B cell (primary cell): Measurements from ENCODE around the gene NHS. TPM values are rescaled to one million over a fixed set of nuclear protein-coding genes. Genes with fewer than 3 reads are reported as not detected.

Source experiments
- ATAC-seq: fragments of 200-7000 bp; cut with Tn5 transposase; one replicate; pipeline ENCODE4 v1.10.0; 2021; ENCODE audit warnings: low read depth, mild to moderate bottlenecking, moderate number of reproducible peaks, moderate library complexity
- CTCF ChIA-PET: fragments of 350-600 bp; sonication (Branson Sonifier 250); formaldehyde crosslinking; loops from one replicate; lab custom pipeline; 2021; ENCODE audit warnings: antibody characterized with exemption, inconsistent platforms; lab: Charles Lee
- POLR2A ChIA-PET: fragments of 350-600 bp; sonication (Branson Sonifier 250); formaldehyde crosslinking; loops from one replicate; lab custom pipeline; 2021; ENCODE audit warnings: antibody characterized with exemption; lab: Charles Lee
- DNase-seq: peaks from one replicate; pipeline ENCODE4 v3.0.0; 2013
- H2AFZ ChIP-seq: 2 replicates; pipeline ENCODE4 v1.6.1; 2012; ENCODE audit warnings: mild to moderate bottlenecking, low read depth, low read length; ENCODE audit not compliant: insufficient read depth, poor library complexity, severe bottlenecking
- H3K27ac ChIP-seq, 2 donors: 1 replicate in 1 of 2; 2 replicates in 1 of 2; pipeline ENCODE4 v1.5.1; 2012 to 2013; ENCODE audit warnings: low read length in 2 of 2, mild to moderate bottlenecking in 2 of 2, moderate library complexity in 1 of 2
- H3K27me3 ChIP-seq, 4 experiments: fragments of 200-600 bp in 1 of 4; sonication (generic) in 1 of 4; replicated peaks in 1 of 4; 1 replicate in 2 of 4; 2 replicates in 2 of 4; pipeline versions ENCODE4 v1.6.1 to v1.7.0; 2013 to 2016; ENCODE audit warnings: low read length in 3 of 4, mild to moderate bottlenecking in 2 of 4, mixed read lengths in 1 of 4, moderate library complexity in 1 of 4; ENCODE audit not compliant: insufficient read depth in 4 of 4, control insufficient read depth in 3 of 4; ENCODE audit errors: control extremely low read depth in 1 of 4
- H3K36me3 ChIP-seq, 2 experiments: replicated peaks in 1 of 2; 1 replicate in 1 of 2; 2 replicates in 1 of 2; pipeline versions ENCODE4 v1.6.1 to v1.7.1; 2013; ENCODE audit warnings: low read length in 1 of 2; ENCODE audit not compliant: insufficient read depth in 2 of 2, control insufficient read depth in 1 of 2; ENCODE audit errors: control extremely low read depth in 1 of 2, extremely low read depth in 1 of 2
- H3K4me1 ChIP-seq, 2 donors: fragments of 200-600 bp in 1 of 2; sonication (generic) in 1 of 2; 1 replicate in 1 of 2; 2 replicates in 1 of 2; pipeline versions ENCODE4 v1.5.1 to v1.6.1; 2013 to 2017; ENCODE audit warnings: low read length in 2 of 2; ENCODE audit not compliant: control insufficient read depth in 2 of 2, insufficient read depth in 2 of 2
- H3K4me2 ChIP-seq: replicated peaks from 2 replicates; pipeline ENCODE3; 2012; ENCODE audit warnings: mild to moderate bottlenecking, low read depth, low read length; ENCODE audit not compliant: poor library complexity, severe bottlenecking
- H3K4me3 ChIP-seq, 5 experiments: fragments of 200-600 bp in 1 of 5; sonication (generic) in 1 of 5; 1 replicate in 3 of 5; 2 replicates in 2 of 5; pipeline versions ENCODE4 v1.5.1 to v1.7.0; 2011 to 2016; ENCODE audit warnings: low read length in 4 of 5, mild to moderate bottlenecking in 4 of 5, low read depth in 2 of 5, control low read depth in 1 of 5, moderate library complexity in 1 of 5; ENCODE audit not compliant: insufficient read depth in 1 of 5; ENCODE audit errors: control extremely low read depth in 1 of 5, extremely low read depth in 1 of 5
- H3K79me2 ChIP-seq: fragments of 200-600 bp; sonication (generic); one replicate; pipeline ENCODE4 v1.6.0; 2016; ENCODE audit warnings: low read length; ENCODE audit not compliant: control insufficient read depth, insufficient read depth
- H3K9ac ChIP-seq: fragments of 200-600 bp; sonication (generic); 2 replicates; pipeline ENCODE4 v1.6.1; 2017; ENCODE audit warnings: mild to moderate bottlenecking, low read length, moderate library complexity
- H3K9me3 ChIP-seq, 3 donors: one replicate each; pipeline versions ENCODE4 v1.6.1 to v1.7.1; 2013; ENCODE audit warnings: low read length in 2 of 3; ENCODE audit not compliant: control insufficient read depth in 2 of 3, insufficient read depth in 1 of 3; ENCODE audit errors: control extremely low read depth in 1 of 3
- H4K20me1 ChIP-seq: 2 replicates; pipeline ENCODE4 v1.6.0; 2012; ENCODE audit warnings: mild to moderate bottlenecking, low read length; ENCODE audit not compliant: insufficient read depth, control insufficient read depth, poor library complexity, severe bottlenecking
- H3K27ac Mint-ChIP-seq: one replicate; pipeline ENCODE4 v1.8.0; 2021; ENCODE audit warnings: mixed read lengths
- H3K27me3 Mint-ChIP-seq: one replicate; pipeline ENCODE4 v1.8.0; 2021; ENCODE audit warnings: mixed read lengths
- H3K4me1 Mint-ChIP-seq: one replicate; pipeline ENCODE4 v1.8.0; 2021; ENCODE audit warnings: mixed read lengths
- H3K4me3 Mint-ChIP-seq: one replicate; pipeline ENCODE4 v1.8.0; 2021; ENCODE audit warnings: mixed read lengths
- H3K9me3 Mint-ChIP-seq: one replicate; pipeline ENCODE4 v1.8.0; 2022; ENCODE audit warnings: mixed read lengths; ENCODE audit not compliant: insufficient read depth
- EZH2 ChIP-seq: IDR thresholded peaks from 2 replicates; pipeline ENCODE4 v1.6.1; 2012; ENCODE audit warnings: borderline replicate concordance, low read depth, mild to moderate bottlenecking, moderate library complexity, low read length; ENCODE audit not compliant: insufficient read depth, poor library complexity, severe bottlenecking
- WGBS: methylation state at CpG from one replicate; pipeline ENCODE4 v1.1.5; 2013; ENCODE audit warnings: missing lambda C conversion rate; ENCODE audit not compliant: insufficient coverage; 5-methylcytosine and 5-hydroxymethylcytosine counted together
- intact Hi-C: fragments of 100-400 bp; cut with micrococcal nuclease; formaldehyde crosslinking; loops from one replicate; pipeline ENCODE4 v1.10.0; 2022
- polyA plus RNA-seq: library from polyadenylated mRNA; depleted of rRNA; stranded (reverse); fragments of >200 nt; gene quantifications from 2 replicates; pipeline ENCODE4 v1.2.3, GENCODE V29; 2012
- total RNA-seq, 2 donors: library from RNA; stranded (reverse); fragments of 120-200 nt in 1 of 2; gene quantifications; 1 replicate in 1 of 2; 2 replicates in 1 of 2; pipeline versions ENCODE4 v1.2.3 to v1.2.4, GENCODE V29; 2013 to 2022
- TF ChIP-seq, protein P1 (sequence below): fragments of 200-600 bp; IDR thresholded peaks from one replicate; pipeline ENCODE4 v1.8.0; 2022; ENCODE audit warnings: antibody characterized with exemption, mild to moderate bottlenecking

NHS gene
- total and polyA plus RNA-seq, 2 donors (not counting 1 experiment from before 2014, with no cell fraction given) = not detected

DNA sequence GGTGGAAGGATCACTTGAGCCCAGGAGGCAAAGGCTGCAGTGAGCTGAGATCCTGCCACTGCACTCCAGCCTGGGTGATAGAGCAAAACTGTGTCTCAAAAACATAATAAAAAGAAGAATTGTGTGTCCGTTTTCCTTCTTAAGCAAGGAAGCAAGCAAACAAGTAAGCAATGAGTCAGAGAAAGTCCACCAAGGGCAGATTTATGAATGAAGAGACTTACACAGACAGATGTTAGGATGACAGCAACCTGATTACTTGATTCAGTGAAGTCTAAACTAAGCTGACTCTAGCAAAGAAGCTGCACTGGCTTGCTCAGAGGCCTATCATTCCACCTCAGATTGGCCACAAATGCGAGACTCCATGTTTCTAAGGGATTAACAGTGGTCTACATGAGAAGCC lies 328.2 kb downstream of the NHS start:
- H3K4me3 ChIP-seq = no peak overlapping the region
- H3K79me2 ChIP-seq = no peaks in the 10 kb centered on the region
- 93% methylated on average over 2 of the region's 2 CpGs for WGBS
- H3K4me2 ChIP-seq = no peak overlapping the region
- H3K27ac ChIP-seq = no peak overlapping the region
- DNase-seq = no peak
- TF ChIP-seq EZH2 = no peak
- TF ChIP-seq, protein P1, sequence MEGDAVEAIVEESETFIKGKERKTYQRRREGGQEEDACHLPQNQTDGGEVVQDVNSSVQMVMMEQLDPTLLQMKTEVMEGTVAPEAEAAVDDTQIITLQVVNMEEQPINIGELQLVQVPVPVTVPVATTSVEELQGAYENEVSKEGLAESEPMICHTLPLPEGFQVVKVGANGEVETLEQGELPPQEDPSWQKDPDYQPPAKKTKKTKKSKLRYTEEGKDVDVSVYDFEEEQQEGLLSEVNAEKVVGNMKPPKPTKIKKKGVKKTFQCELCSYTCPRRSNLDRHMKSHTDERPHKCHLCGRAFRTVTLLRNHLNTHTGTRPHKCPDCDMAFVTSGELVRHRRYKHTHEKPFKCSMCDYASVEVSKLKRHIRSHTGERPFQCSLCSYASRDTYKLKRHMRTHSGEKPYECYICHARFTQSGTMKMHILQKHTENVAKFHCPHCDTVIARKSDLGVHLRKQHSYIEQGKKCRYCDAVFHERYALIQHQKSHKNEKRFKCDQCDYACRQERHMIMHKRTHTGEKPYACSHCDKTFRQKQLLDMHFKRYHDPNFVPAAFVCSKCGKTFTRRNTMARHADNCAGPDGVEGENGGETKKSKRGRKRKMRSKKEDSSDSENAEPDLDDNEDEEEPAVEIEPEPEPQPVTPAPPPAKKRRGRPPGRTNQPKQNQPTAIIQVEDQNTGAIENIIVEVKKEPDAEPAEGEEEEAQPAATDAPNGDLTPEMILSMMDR = no peak
- no peak overlapping the region for H3K4me3 Mint-ChIP-seq
- no peaks in the 10 kb centered on the region for H3K36me3 ChIP-seq
- no peaks in the 10 kb centered on the region for H4K20me1 ChIP-seq
- no peak overlapping the region for H3K27ac Mint-ChIP-seq
- H3K9me3 Mint-ChIP-seq = no peaks in the 10 kb centered on the region
- H3K27me3 ChIP-seq = no peaks in the 10 kb centered on the region
- peaks cover 4% of the 10 kb centered on the region for H3K27me3 Mint-ChIP-seq
- intact Hi-C loops = no loop called here
- H3K4me1 Mint-ChIP-seq = no peaks in the 10 kb centered on the region
- ATAC-seq = no peak
- CTCF ChIA-PET = no interaction called here
- no peaks in the 10 kb centered on the region for H3K4me1 ChIP-seq
- no peak overlapping the region for H2AFZ ChIP-seq
- H3K9me3 ChIP-seq = no peaks in the 10 kb centered on the region
- POLR2A ChIA-PET = no interaction called here
- H3K9ac ChIP-seq = no peak overlapping the region

DNA sequence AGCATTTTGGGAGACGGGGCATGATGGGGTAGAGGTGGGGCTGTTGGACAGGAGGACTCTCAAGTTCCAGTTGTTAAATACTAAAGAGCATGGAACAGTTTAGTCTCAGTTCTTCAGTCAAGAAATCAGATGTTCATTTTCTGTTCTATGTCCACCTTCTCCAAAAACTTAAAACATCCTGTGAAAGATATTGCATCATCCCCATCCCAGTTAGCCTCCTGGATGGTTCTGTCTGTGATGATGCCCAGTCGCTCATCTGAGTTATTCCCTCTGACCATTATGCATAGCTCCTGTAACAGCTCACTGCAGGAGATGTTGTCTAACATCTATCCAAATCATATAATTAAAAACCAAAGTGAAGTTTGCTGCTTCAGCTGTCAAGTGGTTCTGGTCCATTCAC lies 330.2 kb downstream of the NHS start:
- ATAC-seq = no peak
- H3K4me2 ChIP-seq = no peak overlapping the region
- Mint-ChIP-seq H3K9me3 (no peaks in the 10 kb centered on the region), H3K4me1 (no peaks in the 10 kb centered on the region), H3K27ac (no peak overlapping the region), H3K4me3 (no peak overlapping the region), H3K27me3 (peaks cover 4% of the 10 kb centered on the region)
- CTCF ChIA-PET = no interaction called here
- no peak overlapping the region for H3K27ac ChIP-seq
- H4K20me1 ChIP-seq = no peaks in the 10 kb centered on the region
- H3K4me1 ChIP-seq = no peaks in the 10 kb centered on the region
- H3K79me2 ChIP-seq = no peaks in the 10 kb centered on the region
- WGBS = no CpG with 5 or more reads among the region's 2 CpGs
- no peaks in the 10 kb centered on the region for H3K27me3 ChIP-seq
- DNase-seq = no peak
- no peak for TF ChIP-seq EZH2
- TF ChIP-seq, protein P1 = no peak
- no peak overlapping the region for H3K9ac ChIP-seq
- POLR2A ChIA-PET = no interaction called here
- H3K9me3 ChIP-seq = no peaks in the 10 kb centered on the region
- H3K4me3 ChIP-seq = no peak overlapping the region
- no peaks in the 10 kb centered on the region for H3K36me3 ChIP-seq
- H2AFZ ChIP-seq = no peak overlapping the region
- intact Hi-C loops = no loop called here
